ENCODE data around the gene PTGER1.

The PTGER1 gene

DNA sequence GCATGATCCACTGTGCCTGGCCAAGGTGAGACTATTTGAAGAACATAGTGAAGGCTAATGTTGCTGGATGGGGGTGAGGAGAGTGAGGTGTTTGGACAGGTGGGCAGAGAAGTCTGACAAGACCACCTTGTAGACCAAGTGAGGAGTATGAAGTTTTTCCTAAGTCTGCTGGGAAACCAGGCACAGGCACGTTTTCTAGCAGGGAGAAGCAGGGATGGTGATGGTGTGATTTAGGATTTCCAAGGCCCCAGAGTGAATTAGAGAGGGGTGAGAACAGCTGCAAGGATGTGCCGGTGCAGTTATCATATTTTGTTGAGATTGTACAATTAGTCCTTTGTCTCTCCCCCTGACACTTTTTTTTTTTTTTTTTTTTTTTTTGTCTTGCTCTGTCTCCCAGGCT lies 47.7 kb downstream of the PTGER1 start:
- no peak for TF ChIP-seq JUND (IDR thresholded peaks at IDR 0.05; ENCODE audit: low read depth)
- in situ Hi-C loops (cut with HindIII; ENCODE audit: low pct_unique_long_range_greater_than_20kb, low sequenced_read_pairs) = no loop called here
- no peak for DNase-seq (ENCODE audit: low read depth in 1 of 2, low spot score in 1 of 2)

DNA sequence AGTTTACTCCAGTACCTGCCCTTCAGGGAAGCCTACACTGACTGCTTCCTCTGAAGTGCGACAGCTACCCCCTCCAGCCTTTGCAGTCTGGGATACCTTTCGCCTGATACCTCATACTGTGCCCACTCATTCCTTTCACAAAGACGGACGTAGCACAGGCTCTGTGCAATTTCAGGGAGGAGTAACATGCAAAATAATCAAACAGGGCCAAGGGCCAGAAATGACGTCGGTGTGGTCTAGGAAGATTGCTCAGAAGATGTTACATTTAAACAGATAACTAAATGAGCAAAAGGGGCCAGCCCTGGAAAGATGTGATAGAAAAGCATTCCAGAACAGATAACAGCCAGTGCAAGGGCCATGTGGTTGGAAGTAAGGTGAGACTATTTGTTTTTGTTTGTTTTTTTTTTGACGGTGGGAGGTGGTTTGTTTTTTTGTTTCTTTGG lies 49.4 kb downstream of the PTGER1 start:
- in situ Hi-C loops (cut with HindIII; ENCODE audit: low pct_unique_long_range_greater_than_20kb, low sequenced_read_pairs) = no loop called here
- no peak for TF ChIP-seq JUND (IDR thresholded peaks at IDR 0.05; ENCODE audit: low read depth)
- no peak for DNase-seq (ENCODE audit: low read depth in 1 of 2, low spot score in 1 of 2)
